Activated CD4-positive, alpha-beta T cell treated with anti-CD3 and anti-CD28 coated beads, Interleukin-2, amount 10 ng/mL, durations not matched to agents 7 days and 5 days (primary cell): ENCODE measurements around the gene ETV3. TPM values are rescaled to one million over a fixed set of nuclear protein-coding genes. Genes with fewer than 3 reads are reported as not detected.
"Not testable (repeated sequence)": the region's sequence is repeated elsewhere in the genome, so short reads cannot be mapped to it uniquely, and the experiment has no call there.

Experiments used
- CTCF ChIA-PET: fragments of 350-600 bp; sonication (Branson Sonifier 250); formaldehyde crosslinking; loops from one replicate; lab custom pipeline; 2021; ENCODE audit warnings: antibody characterized with exemption; lab: Charles Lee
- POLR2A ChIA-PET: fragments of 350-600 bp; sonication (Branson Sonifier 250); formaldehyde crosslinking; loops from one replicate; lab custom pipeline; 2021; ENCODE audit warnings: antibody characterized with exemption; lab: Charles Lee
- DNase-seq: peaks from one replicate; pipeline ENCODE4 v3.0.0-alpha.2; 2020
- H3K27ac Mint-ChIP-seq: one replicate; pipeline ENCODE4 v1.8.0; 2021; ENCODE audit warnings: mild to moderate bottlenecking, moderate library complexity, mixed read lengths
- H3K27me3 Mint-ChIP-seq: one replicate; pipeline ENCODE4 v1.8.0; 2021; ENCODE audit warnings: mixed read lengths
- H3K36me3 Mint-ChIP-seq: one replicate; pipeline ENCODE4 v1.8.0; 2021; ENCODE audit warnings: low read depth, mixed read lengths
- H3K4me1 Mint-ChIP-seq: one replicate; pipeline ENCODE4 v1.8.0; 2021; ENCODE audit warnings: mixed read lengths
- H3K4me3 Mint-ChIP-seq: one replicate; pipeline ENCODE4 v1.8.0; 2021; ENCODE audit warnings: mild to moderate bottlenecking, moderate library complexity, mixed read lengths
- H3K9me3 Mint-ChIP-seq: one replicate; pipeline ENCODE4 v1.8.0; 2021; ENCODE audit warnings: mixed read lengths
- total RNA-seq, 2 experiments: library from RNA; stranded (reverse); gene quantifications; one replicate each; pipeline ENCODE4 v1.2.3, GENCODE V29; 2021

Gene ETV3
- total RNA-seq, 2 experiments from 2014 or later: 33.3 to 37.5 TPM

DNA sequence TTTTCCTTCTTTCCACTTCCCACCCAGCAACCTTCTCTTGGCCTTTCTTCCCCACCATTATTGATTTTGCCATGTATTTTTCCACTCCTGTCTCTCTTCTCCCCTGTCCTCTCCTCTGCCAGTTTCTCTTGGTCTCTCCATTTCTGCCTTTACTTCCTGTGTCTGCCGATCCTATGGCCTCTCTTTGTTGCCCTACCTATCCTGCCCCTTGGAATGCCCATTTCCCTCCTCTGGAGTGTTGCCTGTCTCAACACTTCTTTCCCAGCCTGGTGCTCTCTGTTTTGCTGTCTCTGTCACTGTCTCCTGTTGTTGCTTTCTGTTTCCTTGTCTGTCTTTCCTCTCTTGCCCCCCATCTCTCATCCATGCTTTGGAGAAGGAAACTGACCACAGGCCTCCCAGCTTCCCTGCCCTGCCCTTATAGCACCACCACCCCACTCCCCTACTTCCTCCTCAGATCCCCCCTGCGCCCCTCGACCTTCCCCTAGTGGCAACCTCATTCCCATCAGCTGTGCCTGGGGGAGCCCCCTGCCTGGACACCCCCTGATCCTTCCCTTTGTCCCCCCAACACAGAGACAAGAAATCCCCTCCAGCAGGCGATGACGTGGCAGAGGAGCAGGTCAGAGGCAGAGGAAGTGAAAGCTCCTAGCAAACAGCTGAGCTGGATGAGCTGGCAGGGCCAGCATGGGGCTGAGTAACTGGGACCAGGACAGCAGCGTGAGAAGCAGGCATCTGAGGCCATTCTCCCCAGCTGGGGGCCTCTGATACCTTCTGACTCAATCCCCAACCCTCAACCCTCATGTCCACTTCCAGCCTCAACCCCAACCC, 32.0 kb downstream of the ETV3 start:
- ChIA-PET CTCF (interaction anchor here (0.7 to 3.7 kb wide), 4 partner anchors 16 to 50 kb away, joined by 3 to 19 read pairs (median 3); no protein-coding TSS in a partner anchor), POLR2A (interaction anchor here (0.6 kb wide), 1 partner anchor 31 kb away, joined by 3 read pairs; no protein-coding TSS in a partner anchor)
- H3K4me3 Mint-ChIP-seq: no peak overlapping the region
- H3K27me3 Mint-ChIP-seq: peaks cover 47% of the 10 kb centered on the region
- no peak for DNase-seq
- no peaks in the 10 kb centered on the region for H3K36me3 Mint-ChIP-seq
- H3K27ac Mint-ChIP-seq: no peak overlapping the region
- no peaks in the 10 kb centered on the region for H3K9me3 Mint-ChIP-seq
- H3K4me1 Mint-ChIP-seq: peaks cover 4% of the 10 kb centered on the region

DNA sequence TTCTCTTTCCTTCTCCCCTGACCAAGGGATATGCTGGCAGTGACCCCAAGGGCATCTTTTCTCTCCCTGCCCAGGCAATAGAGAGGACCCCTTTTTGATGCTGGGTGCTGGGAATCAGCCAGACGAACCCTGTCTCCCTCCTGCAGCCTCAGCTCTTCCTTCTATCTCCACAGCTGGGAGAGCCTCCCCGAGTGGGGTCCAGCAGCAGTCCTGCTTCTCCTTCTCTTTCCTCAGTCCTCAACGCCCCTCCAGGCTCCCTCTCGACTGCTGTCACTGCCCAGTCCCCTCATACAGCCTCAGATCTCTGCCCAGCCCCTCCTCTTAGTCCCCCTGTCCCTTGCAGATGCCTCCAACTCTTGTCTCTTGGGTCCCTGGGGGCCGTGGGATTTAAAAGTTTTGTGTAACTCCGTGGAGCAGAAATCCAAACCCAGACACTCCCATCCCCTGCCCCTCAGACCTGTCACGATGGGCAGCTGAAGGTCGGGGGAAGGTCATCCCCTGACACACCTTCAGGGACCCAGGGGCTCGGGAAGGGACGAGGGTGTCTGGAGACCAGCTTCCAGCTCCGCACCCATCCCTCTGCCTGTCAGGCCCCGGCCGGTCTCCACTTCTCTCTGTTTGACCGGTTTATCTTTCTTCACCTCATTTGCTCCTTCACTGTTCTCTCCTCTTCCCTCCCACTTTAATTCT, 32.8 kb downstream of the ETV3 start:
- H3K27me3 Mint-ChIP-seq: peaks cover 47% of the 10 kb centered on the region
- H3K4me3 Mint-ChIP-seq: no peak overlapping the region
- H3K36me3 Mint-ChIP-seq: no peaks in the 10 kb centered on the region
- no peaks in the 10 kb centered on the region for H3K9me3 Mint-ChIP-seq
- H3K27ac Mint-ChIP-seq: no peak overlapping the region
- H3K4me1 Mint-ChIP-seq: peaks cover 4% of the 10 kb centered on the region
- ChIA-PET CTCF (interaction anchor here (0.7 to 3.7 kb wide), 3 partner anchors 8 to 36 kb away, joined by 3 to 19 read pairs (median 3); no protein-coding TSS in a partner anchor), POLR2A (interaction anchor here (0.6 kb wide), 1 partner anchor 31 kb away, joined by 3 read pairs; no protein-coding TSS in a partner anchor)
- DNase-seq: no peak

DNA sequence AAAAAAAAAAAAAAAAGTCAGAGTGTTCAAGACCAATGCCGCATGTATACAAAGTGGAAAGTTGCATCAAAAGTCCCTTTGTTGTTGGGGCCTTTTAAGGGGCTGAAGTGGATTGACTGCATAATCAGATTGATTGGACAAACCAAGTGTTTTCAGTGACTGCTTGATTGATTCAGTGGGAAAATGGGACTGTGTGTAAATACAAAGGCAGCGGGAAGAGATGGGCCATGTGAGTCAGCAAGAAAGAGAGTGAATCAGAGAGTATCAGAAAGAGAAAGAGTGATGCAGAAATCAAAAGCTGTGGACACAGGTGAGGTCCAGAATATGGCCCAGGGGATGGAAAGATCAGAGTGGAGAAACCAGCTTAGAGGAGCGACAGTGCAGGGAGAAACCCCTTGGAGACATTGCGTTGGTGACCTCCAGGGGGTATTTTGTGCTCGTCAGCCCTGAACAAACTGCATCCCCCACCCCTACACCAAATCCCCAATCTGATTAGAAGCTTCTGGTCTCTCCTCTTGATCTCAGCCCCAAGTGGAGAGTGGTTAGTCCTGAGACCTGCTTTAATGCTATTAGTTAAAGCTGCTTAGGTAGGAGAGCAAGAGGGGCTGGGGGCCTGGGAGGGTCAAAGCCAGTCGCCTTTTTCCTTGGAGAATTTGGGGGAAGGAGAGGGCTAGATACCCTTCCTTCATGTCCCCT, 33.4 kb downstream of the ETV3 start:
- H3K27ac Mint-ChIP-seq: no peak overlapping the region
- H3K36me3 Mint-ChIP-seq: no peaks in the 10 kb centered on the region
- peaks cover 4% of the 10 kb centered on the region for H3K4me1 Mint-ChIP-seq
- no peaks in the 10 kb centered on the region for H3K9me3 Mint-ChIP-seq
- ChIA-PET POLR2A (no interaction called here), CTCF (interaction anchor here (0.6 to 3.7 kb wide), 3 partner anchors 9 to 1974 kb away, joined by 3 to 19 read pairs (median 3); no protein-coding TSS in a partner anchor)
- no peak overlapping the region for H3K4me3 Mint-ChIP-seq
- H3K27me3 Mint-ChIP-seq: peaks cover 47% of the 10 kb centered on the region
- no peak for DNase-seq

DNA sequence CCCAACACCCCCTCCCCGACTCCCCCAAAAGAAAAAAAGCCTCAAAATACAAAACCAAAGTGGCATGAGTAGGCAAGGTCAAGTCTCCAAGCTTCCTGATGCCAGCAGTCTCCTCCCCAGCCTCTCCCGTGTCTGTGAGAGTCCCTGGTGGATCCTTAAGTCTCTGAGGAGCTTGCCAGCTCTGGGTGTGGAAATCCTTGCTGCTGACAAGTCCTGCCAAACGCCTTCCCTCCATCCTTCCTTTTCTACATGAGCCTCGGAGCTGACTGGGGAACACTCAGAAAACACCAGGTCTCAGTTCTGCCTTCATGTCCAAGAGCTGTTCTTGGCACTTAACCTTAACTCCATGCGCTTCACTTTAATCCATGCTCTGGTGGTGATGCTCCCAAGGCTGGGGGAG, 34.9 kb downstream of the ETV3 start:
- peaks cover 38% of the 10 kb centered on the region for H3K27me3 Mint-ChIP-seq
- no peak for DNase-seq
- CTCF ChIA-PET: interaction anchor here (0.9 to 1.7 kb wide), 3 partner anchors 13 to 53 kb away, joined by 4 to 6 read pairs (median 5); no protein-coding TSS in a partner anchor
- no peaks in the 10 kb centered on the region for H3K36me3 Mint-ChIP-seq
- H3K27ac Mint-ChIP-seq: no peak overlapping the region
- H3K9me3 Mint-ChIP-seq: no peaks in the 10 kb centered on the region
- peaks cover 6% of the 10 kb centered on the region for H3K4me1 Mint-ChIP-seq
- POLR2A ChIA-PET: no interaction called here
- no peak overlapping the region for H3K4me3 Mint-ChIP-seq

DNA sequence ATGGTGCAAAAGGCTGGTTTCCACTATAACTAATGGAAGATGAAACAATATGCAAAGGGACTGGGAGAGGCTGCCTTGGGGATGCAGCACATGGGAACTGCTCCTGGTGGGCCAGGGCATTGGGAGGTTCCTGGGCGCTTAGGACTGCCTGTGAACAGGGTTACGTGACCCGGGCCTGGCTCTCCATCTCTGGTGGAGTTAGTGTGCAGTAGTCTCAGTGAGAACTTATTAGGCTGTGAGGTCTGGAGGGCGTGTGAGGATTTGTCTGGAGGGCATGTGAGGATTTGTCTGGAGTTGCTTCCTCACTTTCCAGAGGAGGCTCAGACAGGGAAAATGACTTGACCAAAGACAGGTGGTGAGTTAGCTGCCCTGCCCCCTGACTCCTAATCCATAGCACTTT, 37.0 kb downstream of the ETV3 start:
- Mint-ChIP-seq H3K4me3 (no peak overlapping the region), H3K27ac (no peak overlapping the region), H3K36me3 (no peaks in the 10 kb centered on the region), H3K27me3 (peaks cover 28% of the 10 kb centered on the region), H3K4me1 (peaks cover 3% of the 10 kb centered on the region), H3K9me3 (no peaks in the 10 kb centered on the region)
- POLR2A ChIA-PET: no interaction called here
- CTCF ChIA-PET: interaction anchor here (1.8 kb wide), 1 partner anchor 24 kb away, joined by 3 read pairs; no protein-coding TSS in a partner anchor
- DNase-seq: no peak

DNA sequence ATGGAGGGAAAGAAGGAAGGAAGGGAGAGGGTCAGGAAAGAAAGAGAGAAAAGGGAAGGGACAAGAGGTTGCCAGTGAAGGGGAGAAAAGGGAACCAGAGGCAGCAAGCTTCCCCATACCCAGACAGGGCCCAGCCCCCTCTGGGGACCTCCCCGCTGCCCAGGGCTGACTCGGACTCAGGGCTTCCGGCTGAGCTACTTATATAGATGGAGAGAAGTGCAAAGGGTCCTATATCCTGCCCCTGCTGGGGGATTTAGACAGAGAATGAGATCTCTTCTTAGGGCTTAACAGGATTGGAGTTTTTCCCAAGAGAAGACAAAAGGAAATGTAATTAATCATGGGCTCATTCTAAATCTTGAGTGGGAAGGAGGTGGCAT, 38.6 kb downstream of the ETV3 start, which contains the start of gene ETV3L:
Gene ETV3L, minus strand, starts transcription at position 176 of the 377 bp plus-strand sequence. CDS start 285 bp downstream, outside the sequence.
- Mint-ChIP-seq H3K36me3 (no peaks in the 10 kb centered on the region), H3K27me3 (peaks cover 22% of the 10 kb centered on the region), H3K27ac (no peak within 1 kb of the TSS), H3K4me3 (no peak within 1 kb of the TSS), H3K4me1 (peaks cover 2% of the 10 kb centered on the region), H3K9me3 (no peaks in the 10 kb centered on the region)
- no peak for DNase-seq
- CTCF ChIA-PET: interaction anchor here (1.1 to 1.4 kb wide), 3 partner anchors 19 to 57 kb away, joined by 3 to 5 read pairs (median 3); no protein-coding TSS in a partner anchor
- POLR2A ChIA-PET: no interaction called here

DNA sequence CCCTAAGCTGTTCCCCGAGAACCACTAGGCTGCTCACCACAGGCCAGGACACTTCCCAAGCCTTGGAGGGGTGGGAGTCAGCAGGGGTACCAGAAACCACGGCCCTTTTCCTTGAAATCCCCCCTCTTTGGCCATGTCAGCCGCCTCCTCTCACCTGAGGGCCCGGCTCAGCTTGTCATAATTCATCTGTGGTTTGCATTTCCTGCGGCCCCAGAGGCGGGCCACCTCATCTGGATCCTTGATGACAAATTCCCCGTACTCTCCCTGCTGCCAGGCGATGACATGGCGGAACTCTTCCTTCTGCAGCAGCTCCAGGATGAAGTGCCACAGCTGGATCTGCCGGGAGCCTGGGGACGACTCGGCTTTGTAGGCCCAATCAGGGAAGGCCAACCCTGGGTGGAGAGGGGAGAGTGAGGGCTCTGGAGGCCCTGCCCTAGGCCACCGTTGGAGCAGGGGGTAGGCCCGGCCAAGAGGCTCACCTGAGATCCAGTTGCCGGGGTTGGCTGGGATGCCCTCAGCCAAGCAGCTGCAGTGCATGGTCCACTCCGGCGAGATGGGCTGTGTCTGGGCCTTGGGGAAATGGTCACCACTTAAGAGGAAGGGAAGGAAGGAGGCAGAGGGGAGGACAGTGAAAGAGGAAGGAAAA, 39.1 kb downstream of the ETV3 start:
- H3K36me3 Mint-ChIP-seq, H3K9me3 Mint-ChIP-seq, POLR2A ChIA-PET, H3K4me3 Mint-ChIP-seq, H3K4me1 Mint-ChIP-seq, DNase-seq, H3K27ac Mint-ChIP-seq: not testable (repeated sequence)
- H3K27me3 Mint-ChIP-seq: peaks cover 17% of the 10 kb centered on the region
- CTCF ChIA-PET: interaction anchor here (0.6 to 1.4 kb wide), 4 partner anchors 10 to 57 kb away, joined by 3 to 5 read pairs (median 3); no protein-coding TSS in a partner anchor

DNA sequence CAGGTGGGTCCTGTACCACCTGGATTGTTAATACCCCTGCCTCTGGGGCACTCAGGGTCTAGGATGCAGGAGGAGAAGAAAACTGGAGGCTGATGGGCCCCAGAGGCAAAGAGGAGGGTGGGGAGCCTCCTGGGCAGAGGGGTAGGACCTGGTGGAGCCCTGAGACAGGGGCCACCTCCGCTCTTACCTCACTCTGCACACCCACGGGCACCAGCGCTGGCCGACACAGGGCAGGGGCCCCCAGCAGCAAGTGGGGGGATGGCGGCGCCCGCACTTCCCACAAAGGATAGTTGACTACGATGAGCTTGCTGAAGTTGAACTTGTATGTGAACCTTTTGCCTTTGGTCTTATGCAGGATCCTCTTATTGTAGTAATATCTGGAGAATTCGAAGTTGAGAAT, 39.7 kb downstream of the ETV3 start:
- no peaks in the 10 kb centered on the region for H3K9me3 Mint-ChIP-seq
- H3K36me3 Mint-ChIP-seq: no peaks in the 10 kb centered on the region
- peaks cover 12% of the 10 kb centered on the region for H3K27me3 Mint-ChIP-seq
- POLR2A ChIA-PET: no interaction called here
- H3K4me1 Mint-ChIP-seq: peaks cover 2% of the 10 kb centered on the region
- CTCF ChIA-PET: interaction anchor here (1.1 to 1.4 kb wide), 2 partner anchors 49 to 58 kb away, joined by 3 to 5 read pairs; no protein-coding TSS in a partner anchor
- no peak overlapping the region for H3K4me3 Mint-ChIP-seq
- no peak for DNase-seq
- no peak overlapping the region for H3K27ac Mint-ChIP-seq

DNA sequence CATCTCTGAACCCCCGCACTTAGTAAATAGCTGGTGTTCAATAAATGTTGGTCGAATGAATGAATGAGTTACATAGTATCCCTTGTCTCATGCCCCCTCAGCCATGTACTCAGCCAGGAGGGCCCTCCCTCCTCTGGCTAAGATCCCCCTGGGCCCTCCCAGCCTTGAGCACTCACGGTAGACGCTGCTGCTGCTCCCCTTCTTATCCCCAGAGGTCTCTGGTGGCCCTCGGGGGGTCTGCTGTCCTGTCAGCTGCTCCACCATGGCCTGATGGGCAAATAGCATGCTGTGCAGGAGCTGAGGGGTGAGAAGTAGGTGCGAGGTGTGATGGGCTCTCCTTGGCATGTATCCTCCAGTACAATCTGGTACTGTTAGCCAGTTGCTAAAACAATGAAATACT, 40.5 kb downstream of the ETV3 start:
- CTCF ChIA-PET: interaction anchor here (0.7 to 1.1 kb wide), 3 partner anchors 12 to 58 kb away, joined by 3 to 6 read pairs (median 3); no protein-coding TSS in a partner anchor
- no peak overlapping the region for H3K27ac Mint-ChIP-seq
- peaks cover 2% of the 10 kb centered on the region for H3K4me1 Mint-ChIP-seq
- no peaks in the 10 kb centered on the region for H3K36me3 Mint-ChIP-seq
- DNase-seq: no peak
- H3K9me3 Mint-ChIP-seq: no peaks in the 10 kb centered on the region
- H3K4me3 Mint-ChIP-seq: no peak overlapping the region
- H3K27me3 Mint-ChIP-seq: peaks cover 4% of the 10 kb centered on the region
- POLR2A ChIA-PET: no interaction called here

DNA sequence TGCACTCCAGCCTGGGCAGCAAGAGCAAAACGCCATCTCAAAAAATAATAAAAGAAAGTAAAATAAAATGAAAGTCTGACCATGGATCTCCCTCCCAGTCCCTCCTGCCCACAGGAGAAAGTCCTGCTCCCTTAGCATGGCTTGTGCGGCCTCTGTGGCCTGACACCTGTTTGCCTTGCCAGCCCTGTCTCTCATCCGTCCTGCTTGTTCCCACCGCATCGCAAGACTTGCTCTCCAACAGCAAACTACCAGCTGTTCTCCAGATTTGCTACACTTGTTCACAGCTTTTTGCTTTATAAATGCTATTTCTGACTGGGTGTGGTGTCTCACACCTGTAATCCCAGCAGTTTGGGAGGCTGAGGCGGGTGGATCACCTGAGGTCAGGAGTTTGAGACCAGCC, 41.3 kb downstream of the ETV3 start:
- H3K27me3 Mint-ChIP-seq: no peaks in the 10 kb centered on the region
- ChIA-PET POLR2A (no interaction called here), CTCF (no interaction called here)
- DNase-seq: no peak
- no peak overlapping the region for H3K4me3 Mint-ChIP-seq
- no peaks in the 10 kb centered on the region for H3K36me3 Mint-ChIP-seq
- H3K4me1 Mint-ChIP-seq: peaks cover 2% of the 10 kb centered on the region
- no peak overlapping the region for H3K27ac Mint-ChIP-seq
- no peaks in the 10 kb centered on the region for H3K9me3 Mint-ChIP-seq

DNA sequence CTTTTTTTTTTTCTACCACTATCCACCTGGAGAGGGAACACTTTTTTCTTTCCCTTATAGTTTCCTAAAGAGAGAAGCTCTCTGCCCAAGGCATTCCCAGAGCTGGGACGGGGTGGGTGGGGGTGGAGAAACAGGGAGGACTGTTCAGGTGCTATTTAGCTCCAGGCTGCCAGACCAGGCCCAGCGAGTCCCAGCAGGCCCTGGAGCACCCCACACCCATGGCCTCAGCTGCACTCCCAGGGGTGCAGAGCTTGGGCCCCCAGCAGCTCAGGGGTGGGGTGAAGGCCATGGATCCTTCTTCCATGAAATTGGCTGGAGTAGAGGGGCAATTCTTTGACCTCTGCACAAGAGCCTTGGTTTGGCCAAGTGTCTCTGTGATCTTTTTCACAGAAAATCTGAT, 42.6 kb downstream of the ETV3 start:
- ChIA-PET POLR2A (no interaction called here), CTCF (interaction anchor here (0.6 to 0.8 kb wide), 2 partner anchors 61 to 361 kb away, joined by 3 read pairs; no protein-coding TSS in a partner anchor)
- H3K36me3 Mint-ChIP-seq: no peaks in the 10 kb centered on the region
- peaks cover 2% of the 10 kb centered on the region for H3K4me1 Mint-ChIP-seq
- no peak overlapping the region for H3K4me3 Mint-ChIP-seq
- no peak for DNase-seq
- no peaks in the 10 kb centered on the region for H3K9me3 Mint-ChIP-seq
- H3K27me3 Mint-ChIP-seq: no peaks in the 10 kb centered on the region
- no peak overlapping the region for H3K27ac Mint-ChIP-seq

DNA sequence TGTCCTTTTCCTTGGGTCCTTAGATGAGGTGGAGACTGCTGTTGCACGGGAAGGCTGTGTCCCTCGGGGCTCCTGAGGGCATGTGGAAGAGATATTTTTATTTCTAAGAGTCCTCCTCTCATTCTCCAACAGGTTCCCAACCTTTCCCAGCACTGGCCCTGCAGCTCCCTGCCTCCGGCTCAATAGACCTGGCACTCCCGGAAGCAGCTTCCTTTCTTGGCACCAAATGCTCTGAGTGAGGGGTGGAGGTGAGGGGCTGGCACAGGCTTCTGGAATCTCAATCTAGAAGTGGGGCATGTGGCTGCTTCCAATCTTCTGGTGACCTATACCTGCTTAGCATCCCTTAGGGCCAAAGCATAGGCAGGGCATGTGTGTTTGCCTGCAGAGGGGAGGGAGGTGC, 43.1 kb downstream of the ETV3 start:
- ChIA-PET POLR2A (no interaction called here), CTCF (interaction anchor here (0.6 to 0.8 kb wide), 3 partner anchors 57 to 361 kb away, joined by 3 read pairs; no protein-coding TSS in a partner anchor)
- Mint-ChIP-seq H3K9me3 (no peaks in the 10 kb centered on the region), H3K27ac (no peak overlapping the region), H3K4me3 (no peak overlapping the region), H3K27me3 (peaks cover under 1% of the 10 kb centered on the region), H3K4me1 (peaks cover 2% of the 10 kb centered on the region), H3K36me3 (no peaks in the 10 kb centered on the region)
- DNase-seq: no peak
